ENCODE results near the gene CDH5.

GRCh38 chr16:66419527-66419926 is 53.0 kb downstream of the CDH5 start:
- TF ChIP-seq CTCF (IDR thresholded peaks at IDR 0.05) (no peak), POLR2A (IDR thresholded peaks at IDR 0.05) (no peak), EP300 (IDR thresholded peaks at IDR 0.05) (no peak)
